H1 (cell line): ENCODE results near the gene HDAC8.

Experiments
- BACH1 ChIP-seq: IDR thresholded peaks from 2 replicates; pipeline ENCODE4 v1.6.1; 2012; ENCODE audit warnings: low read length, improper control_type of control experiment
- CBX5 ChIP-seq: fragments of 300-800, 300-1000 bp; sonication (generic); IDR thresholded peaks from 2 replicates; pipeline ENCODE4 v1.7.1; 2016; ENCODE audit warnings: antibody characterized with exemption, low read length, low read depth
- CREB1 ChIP-seq: IDR thresholded peaks from 2 replicates; pipeline ENCODE4 v1.6.1; 2012; ENCODE audit warnings: inconsistent platforms
- CTCF ChIP-seq, 3 experiments: IDR thresholded peaks; 1 replicate in 2 of 3; 2 replicates in 1 of 3; pipeline versions ENCODE4 v1.5.1 to v1.6.1; 2011; ENCODE audit warnings: low read length in 3 of 3, mild to moderate bottlenecking in 3 of 3, inconsistent platforms in 2 of 3, low read depth in 1 of 3, moderate library complexity in 1 of 3; ENCODE audit not compliant: insufficient read depth in 1 of 3; ENCODE audit errors: control extremely low read depth in 1 of 3
- EGR1 ChIP-seq: IDR thresholded peaks from 2 replicates; pipeline ENCODE4 v1.6.1; 2011; ENCODE audit warnings: low read depth, low read length, borderline replicate concordance
- KDM4A ChIP-seq: IDR thresholded peaks from one replicate; pipeline ENCODE4 v1.7.1; 2012; ENCODE audit warnings: low read depth, mild to moderate bottlenecking, moderate library complexity, low read length, inconsistent platforms; ENCODE audit not compliant: severe bottlenecking
- POLR2A ChIP-seq, 2 experiments: IDR thresholded peaks; 1 replicate in 1 of 2; 2 replicates in 1 of 2; pipeline ENCODE4 v1.6.1; 2011; ENCODE audit warnings: low read depth in 2 of 2, low read length in 2 of 2, mild to moderate bottlenecking in 2 of 2; ENCODE audit errors: control extremely low read depth in 1 of 2
- RNF2 ChIP-seq: fragments of 200-900, 300-1000 bp; sonication (generic); IDR thresholded peaks from 2 replicates; pipeline ENCODE4 v1.7.1; 2016; ENCODE audit warnings: borderline replicate concordance, low read depth, mild to moderate bottlenecking, antibody characterized with exemption, low read length; ENCODE audit not compliant: poor library complexity, severe bottlenecking; ENCODE audit errors: missing control alignments

- TF ChIP-seq POLR2A (IDR thresholded peaks at IDR 0.05; ENCODE audit: control extremely low read depth in 1 of 2, low read depth in 2 of 2, low read length in 2 of 2) (no peak), RNF2 (no peak), BACH1 (no peak), CTCF (IDR thresholded peaks at IDR 0.05; ENCODE audit: control extremely low read depth in 1 of 3, insufficient read depth in 1 of 3, low read depth in 1 of 3, low read length in 3 of 3) (no peak), CREB1 (no peak), EGR1 (no peak), KDM4A (no peak), CBX5 (no peak)
These were observed 226.2 kb downstream of the HDAC8 start for GRCh38 chrX:72346302-72346949.
